GM12875 (cell line): ENCODE results near the gene C3orf38.
"Not testable (repeated sequence)": the region's sequence is repeated elsewhere in the genome, so short reads cannot be mapped to it uniquely, and the experiment has no call there.

Experiments
- H3K4me3 ChIP-seq: one replicate; pipeline ENCODE4 v1.5.1; 2011; ENCODE audit warnings: low read depth, low read length, control low read depth
- CTCF ChIP-seq: IDR thresholded peaks from 2 replicates; pipeline ENCODE4 v1.5.1; 2011; ENCODE audit warnings: low read depth, mild to moderate bottlenecking, control low read depth, inconsistent platforms, low read length, moderate library complexity, borderline replicate concordance; ENCODE audit not compliant: insufficient read depth

Gene C3orf38

DNA sequence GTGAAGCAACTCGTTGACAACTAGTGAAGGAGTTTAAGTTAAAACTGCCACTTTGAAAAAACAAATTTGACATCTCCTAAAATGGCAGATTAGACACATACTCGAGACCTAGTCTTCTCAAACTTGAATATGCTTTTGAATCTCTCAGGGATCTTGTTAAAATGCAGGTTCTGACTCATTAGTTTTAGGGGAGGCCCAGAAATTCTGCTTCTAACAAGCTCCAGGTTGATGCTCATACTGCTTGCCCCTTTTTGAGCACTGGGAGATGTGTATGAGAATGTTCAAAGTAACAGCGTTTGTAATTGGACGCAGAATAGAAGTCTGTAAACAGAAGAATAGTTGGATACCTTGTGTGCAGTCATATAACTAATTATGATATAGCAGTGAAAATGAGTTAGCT, 1.6 kb downstream of the C3orf38 start:
- H3K4me3 ChIP-seq, result peak overlapping the region; percentile 28
- no peak for TF ChIP-seq CTCF

- no peak overlapping the region for H3K4me3 ChIP-seq
Observed at GRCh38 chr3:88152841-88153240, 3.1 kb downstream of the C3orf38 start.

GRCh38 chr3:88166419-88166971, 16.7 kb downstream of the C3orf38 start:
- TF ChIP-seq CTCF, result no peak
- no peak overlapping the region for H3K4me3 ChIP-seq

More at GRCh38 chr3:88152841-88153240, 3.1 kb downstream of the C3orf38 start:
- no peak for TF ChIP-seq CTCF

GRCh38 chr3:88167173-88167572, 17.4 kb downstream of the C3orf38 start:
- no peak for TF ChIP-seq CTCF
- no peak overlapping the region for H3K4me3 ChIP-seq

- no peak for TF ChIP-seq CTCF
- H3K4me3 ChIP-seq, result no peak overlapping the region
Observed at GRCh38 chr3:88167704-88168103, 17.9 kb downstream of the C3orf38 start.

DNA sequence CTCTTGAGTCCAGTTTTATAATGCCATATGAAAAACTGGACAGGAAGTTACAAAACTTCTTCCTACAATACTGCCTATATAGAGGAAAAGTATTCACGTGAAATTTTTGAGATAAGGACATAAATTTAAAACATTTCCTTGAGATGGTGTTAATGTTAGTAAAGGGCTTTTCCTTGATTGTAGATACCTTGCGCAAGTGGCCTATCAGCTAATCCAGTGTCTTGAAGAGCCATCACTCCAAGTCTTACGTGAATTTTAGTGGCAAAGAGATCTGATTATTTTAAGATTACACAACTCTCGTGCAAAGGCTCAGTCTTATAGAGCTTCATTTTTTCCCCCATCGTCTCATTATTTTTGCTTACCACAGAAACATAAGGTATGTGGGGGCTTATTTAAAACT, 18.4 kb downstream of the C3orf38 start:
- no peak for TF ChIP-seq CTCF
- H3K4me3 ChIP-seq, result no peak overlapping the region

DNA sequence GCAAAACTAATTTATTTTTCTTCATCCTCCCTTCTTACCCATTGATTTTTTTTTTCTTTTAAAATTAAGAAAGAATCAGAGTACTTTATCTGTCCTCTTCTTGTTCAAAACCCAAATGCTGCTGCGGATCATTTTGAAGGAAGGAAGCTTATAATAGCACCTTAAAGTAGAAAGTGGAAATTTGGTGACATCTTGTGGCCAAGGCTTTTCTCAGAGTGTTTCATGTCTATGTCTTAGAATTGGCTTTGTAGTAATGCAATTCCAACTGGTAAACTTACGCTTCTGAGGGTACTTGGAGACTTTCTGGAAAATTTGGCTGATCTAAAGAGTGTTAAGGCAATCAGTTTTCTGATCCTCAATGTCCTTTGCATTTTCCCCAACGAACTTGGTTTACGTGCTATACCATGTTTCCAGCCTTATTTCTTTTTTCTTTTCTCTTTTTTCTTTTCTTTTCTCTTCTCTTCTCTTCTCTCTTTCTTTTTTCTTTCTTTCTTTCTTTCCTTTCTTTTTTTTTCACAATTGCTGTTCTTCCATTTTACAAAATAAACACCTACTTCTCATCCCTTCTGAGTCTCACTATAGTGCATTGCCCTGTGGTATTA, 30.7 kb downstream of the C3orf38 start:
- H3K4me3 ChIP-seq, result no peak overlapping the region
- TF ChIP-seq CTCF, result peak; percentile 47; the same call in 1 of the 2 replicates

DNA sequence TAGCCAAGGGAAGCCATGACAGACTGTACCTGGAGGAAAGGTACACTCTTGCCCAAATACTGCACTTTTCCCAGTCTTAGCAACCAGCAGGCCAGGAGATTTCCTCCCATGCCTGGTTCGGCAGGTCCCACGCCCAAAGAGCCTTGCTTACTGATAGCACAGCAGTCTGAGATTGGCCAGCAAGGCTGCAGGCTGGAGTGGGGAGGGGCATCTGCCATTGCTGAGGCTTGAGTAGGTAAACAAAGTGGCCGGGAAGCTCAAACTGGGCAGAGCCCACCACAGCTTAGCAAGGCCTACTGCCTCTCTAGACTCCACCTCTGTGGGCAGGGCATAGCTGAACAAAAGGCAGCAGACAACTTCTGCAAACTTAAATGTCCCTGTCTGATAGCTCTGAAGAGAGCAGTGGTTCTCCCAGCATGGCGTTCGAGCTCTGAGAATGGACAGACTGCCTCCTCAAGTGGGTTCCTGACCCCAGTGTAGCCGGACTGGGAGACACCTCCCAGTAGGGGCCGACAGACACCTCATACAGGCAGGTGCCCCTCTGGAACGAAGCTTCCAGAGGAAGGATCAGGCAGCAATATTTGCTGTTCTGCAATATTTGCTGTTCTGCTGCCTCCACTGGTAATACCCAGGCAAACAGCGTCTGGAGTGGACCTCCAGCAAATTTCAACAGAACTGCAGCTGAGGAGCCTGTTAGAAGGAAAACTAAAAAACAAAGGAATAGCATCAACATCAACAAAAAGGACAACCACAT, 32.6 kb downstream of the C3orf38 start:
- not testable (repeated sequence) for H3K4me3 ChIP-seq
